ENCODE data around the gene LEF1.

GRCh38 chr4:108080747-108081146 lies 88.0 kb downstream of the LEF1 start:
- TF ChIP-seq POLR2AphosphoS5 (IDR thresholded peaks at IDR 0.05; ENCODE audit: low read depth, low read length) (no peak), POLR2A (IDR thresholded peaks at IDR 0.05; ENCODE audit: low read depth, low read length) (no peak), POU2F2 (IDR thresholded peaks at IDR 0.05; ENCODE audit: low read depth, low read length) (no peak), TAF1 (IDR thresholded peaks at IDR 0.05; ENCODE audit: low read depth, low read length) (no peak), SPI1 (IDR thresholded peaks at IDR 0.05; ENCODE audit: low read depth, low read length) (no peak)
